IMR-90 (cell line): Measurements from ENCODE around the gene MAN1C1. TPM values are rescaled to one million over a fixed set of nuclear protein-coding genes. Genes with fewer than 3 reads are reported as not detected.

Source experiments
- ATAC-seq: fragments of 200-7000 bp; cut with Tn5 transposase; 2 replicates; pipeline ENCODE4 v1.9.1; 2020; ENCODE audit warnings: low read depth, mild to moderate bottlenecking, moderate library complexity
- BruUV-seq: library from RNA; stranded (reverse); fragments of 400-500 nt; replicated peaks from 2 replicates; lab custom pipeline; 2021; lab: Mats Ljungman, UMichigan
- CTCF ChIA-PET: fragments of 300-600 bp; formaldehyde crosslinking; extraction: SDS; loops from one replicate; lab custom pipeline; 2021; ENCODE audit warnings: antibody characterized with exemption; lab: Yijun Ruan, JAX
- POLR2A ChIA-PET: fragments of 300-600 bp; sonication (Branson Sonifier 250); formaldehyde crosslinking; loops from one replicate; lab custom pipeline; 2022; ENCODE audit warnings: antibody characterized with exemption; ENCODE audit not compliant: unreplicated experiment; lab: Charles Lee
- DNase-seq: peaks from one replicate; pipeline ENCODE4 v3.0.0; 2013
- H2AFZ ChIP-seq: replicated peaks from 2 replicates; pipeline ENCODE3; 2013; ENCODE audit warnings: low read length, mild to moderate bottlenecking; ENCODE audit not compliant: poor library complexity
- H2AK5ac ChIP-seq: 2 replicates; pipeline ENCODE4 v1.6.1; 2013; ENCODE audit warnings: low read depth, low read length, inconsistent platforms
- H2AK9ac ChIP-seq: replicated peaks from 2 replicates; pipeline ENCODE3; 2013; ENCODE audit warnings: mild to moderate bottlenecking, low read depth, low read length, moderate library complexity; ENCODE audit not compliant: poor library complexity
- H2BK120ac ChIP-seq: 2 replicates; pipeline ENCODE4 v1.6.1; 2013; ENCODE audit warnings: low read depth, low read length, inconsistent platforms
- H2BK15ac ChIP-seq: 3 replicates; pipeline ENCODE4 v1.6.1; 2013; ENCODE audit warnings: low read depth, low read length, inconsistent platforms
- H2BK20ac ChIP-seq: 2 replicates; pipeline ENCODE4 v1.6.1; 2013; ENCODE audit warnings: low read depth, mild to moderate bottlenecking, inconsistent platforms, low read length, moderate library complexity
- H2BK5ac ChIP-seq: 2 replicates; pipeline ENCODE4 v1.6.1; 2013; ENCODE audit warnings: mild to moderate bottlenecking, low read depth, low read length, inconsistent platforms; ENCODE audit not compliant: poor library complexity, severe bottlenecking
- H3K14ac ChIP-seq: replicated peaks from 2 replicates; pipeline ENCODE4 v1.6.1; 2013; ENCODE audit warnings: low read depth, low read length, inconsistent platforms
- H3K18ac ChIP-seq: 2 replicates; pipeline ENCODE4 v1.6.1; 2013; ENCODE audit warnings: low read depth, low read length, control low read depth
- H3K23ac ChIP-seq: 2 replicates; pipeline ENCODE4 v1.6.1; 2013; ENCODE audit warnings: low read depth, low read length, inconsistent platforms
- H3K27ac ChIP-seq: 2 replicates; pipeline ENCODE4 v1.5.1; 2013; ENCODE audit warnings: mild to moderate bottlenecking, control low read depth, low read length; ENCODE audit not compliant: insufficient read depth
- H3K27me3 ChIP-seq: 2 replicates; pipeline ENCODE4 v1.6.1; 2013; ENCODE audit warnings: low read length; ENCODE audit not compliant: control insufficient read depth, insufficient read depth
- H3K36me3 ChIP-seq: 2 replicates; pipeline ENCODE4 v1.6.1; 2013; ENCODE audit warnings: low read length, mixed read lengths; ENCODE audit not compliant: control insufficient read depth, insufficient read depth
- H3K4ac ChIP-seq: 2 replicates; pipeline ENCODE4 v1.6.1; 2013; ENCODE audit warnings: low read depth, low read length, inconsistent platforms
- H3K4me1 ChIP-seq: 2 replicates; pipeline ENCODE4 v1.6.1; 2013; ENCODE audit warnings: low read length, mixed read lengths; ENCODE audit not compliant: control insufficient read depth, insufficient read depth
- H3K4me2 ChIP-seq: 2 replicates; pipeline ENCODE4 v1.6.1; 2013; ENCODE audit warnings: low read depth, mild to moderate bottlenecking, control low read depth, low read length, moderate library complexity
- H3K4me3 ChIP-seq: 2 replicates; pipeline ENCODE4 v1.5.1; 2013; ENCODE audit warnings: low read depth, mild to moderate bottlenecking, control low read depth, low read length, moderate library complexity; ENCODE audit not compliant: insufficient read depth
- H3K56ac ChIP-seq: 2 replicates; pipeline ENCODE4 v1.6.1; 2013; ENCODE audit warnings: low read length, inconsistent platforms; ENCODE audit not compliant: insufficient read depth; ENCODE audit errors: extremely low read depth
- H3K79me1 ChIP-seq, 2 experiments: 2 replicates each; pipeline ENCODE4 v1.6.1; 2013; ENCODE audit warnings: low read length in 2 of 2, inconsistent platforms in 1 of 2, low read depth in 1 of 2
- H3K9ac ChIP-seq: 2 replicates; pipeline ENCODE4 v1.6.1; 2013; ENCODE audit warnings: low read depth, low read length, control low read depth
- H3K9me1 ChIP-seq: 2 replicates; pipeline ENCODE4 v1.6.1; 2013; ENCODE audit warnings: low read length, inconsistent platforms; ENCODE audit not compliant: insufficient read depth
- H3K9me3 ChIP-seq: 2 replicates; pipeline ENCODE4 v1.6.1; 2013; ENCODE audit warnings: low read length; ENCODE audit not compliant: control insufficient read depth, insufficient read depth
- H4K20me1 ChIP-seq: 2 replicates; pipeline ENCODE4 v1.6.1; 2013; ENCODE audit warnings: low read length, inconsistent platforms; ENCODE audit not compliant: insufficient read depth
- H4K5ac ChIP-seq: 2 replicates; pipeline ENCODE4 v1.6.1; 2013; ENCODE audit warnings: mild to moderate bottlenecking, low read depth, low read length, control low read depth
- H4K8ac ChIP-seq, 2 experiments: 2 replicates each; pipeline ENCODE4 v1.6.1; 2013; ENCODE audit warnings: low read depth in 2 of 2, low read length in 2 of 2, control low read depth in 1 of 2, inconsistent platforms in 1 of 2
- H4K91ac ChIP-seq: 2 replicates; pipeline ENCODE4 v1.6.1; 2013; ENCODE audit warnings: low read depth, low read length, inconsistent platforms; ENCODE audit not compliant: insufficient read depth
- BHLHE40 ChIP-seq: fragments of 150-350 bp; IDR thresholded peaks from 2 replicates; pipeline ENCODE4 v1.6.1; 2016; ENCODE audit warnings: mild to moderate bottlenecking, low read depth, low read length
- CEBPB ChIP-seq: IDR thresholded peaks from 2 replicates; pipeline ENCODE4 v1.6.1; 2012; ENCODE audit warnings: low read depth, low read length, improper control_type of control experiment
- CHD1 ChIP-seq: IDR thresholded peaks from 2 replicates; pipeline ENCODE4 v1.6.1; 2012; ENCODE audit warnings: low read depth, low read length, improper control_type of control experiment
- CTCF ChIP-seq: conservative IDR thresholded peaks from 2 replicates; pipeline ENCODE4 v1.5.1; 2012; ENCODE audit warnings: mild to moderate bottlenecking, low read depth, low read length, improper control_type of control experiment
- ELK1 ChIP-seq: fragments of 150-350 bp; IDR thresholded peaks from 2 replicates; pipeline ENCODE4 v1.6.1; 2016; ENCODE audit warnings: low read depth, mild to moderate bottlenecking, low read length, moderate library complexity, borderline replicate concordance
- FOS ChIP-seq: fragments of 150-350 bp; IDR thresholded peaks from 2 replicates; pipeline ENCODE4 v1.6.1; 2016; ENCODE audit warnings: low read depth, low read length
- MAFK ChIP-seq: IDR thresholded peaks from 2 replicates; pipeline ENCODE4 v1.6.1; 2012; ENCODE audit warnings: low read depth, low read length, improper control_type of control experiment
- MAZ ChIP-seq: IDR thresholded peaks from 2 replicates; pipeline ENCODE4 v1.6.1; 2012; ENCODE audit warnings: low read depth, mild to moderate bottlenecking, low read length, improper control_type of control experiment, moderate library complexity, borderline replicate concordance
- MXI1 ChIP-seq: IDR thresholded peaks from 2 replicates; pipeline ENCODE4 v1.6.1; 2012; ENCODE audit warnings: low read depth, mild to moderate bottlenecking, low read length, moderate library complexity, borderline replicate concordance
- NFE2L2 ChIP-seq: fragments of 150-350 bp; IDR thresholded peaks from 2 replicates; pipeline ENCODE4 v1.6.1; 2016; ENCODE audit warnings: low read depth, mild to moderate bottlenecking, low read length
- POLR2A ChIP-seq: IDR thresholded peaks from 2 replicates; pipeline ENCODE4 v1.6.1; 2012; ENCODE audit warnings: mild to moderate bottlenecking, low read depth, low read length
- RAD21 ChIP-seq: IDR thresholded peaks from 2 replicates; pipeline ENCODE4 v1.6.1; 2012; ENCODE audit warnings: low read length, improper control_type of control experiment
- RCOR1 ChIP-seq: IDR thresholded peaks from 2 replicates; pipeline ENCODE4 v1.6.1; 2012; ENCODE audit warnings: mild to moderate bottlenecking, low read length, improper control_type of control experiment; ENCODE audit not compliant: insufficient replicate concordance
- RFX5 ChIP-seq: IDR thresholded peaks from 2 replicates; pipeline ENCODE4 v1.8.0; 2012; ENCODE audit warnings: low read depth, mild to moderate bottlenecking, low read length, moderate library complexity
- SMC3 ChIP-seq: fragments of 150-350 bp; IDR thresholded peaks from 2 replicates; pipeline ENCODE4 v1.6.1; 2016; ENCODE audit warnings: low read depth, mild to moderate bottlenecking, antibody characterized with exemption, low read length, moderate library complexity
- USF2 ChIP-seq: fragments of 150-350 bp; IDR thresholded peaks from 2 replicates; pipeline ENCODE4 v1.6.1; 2017; ENCODE audit warnings: mild to moderate bottlenecking, antibody characterized with exemption, low read length, low read depth
- WGBS, 2 experiments: methylation state at CpG; one replicate each; pipeline versions ENCODE4 v1.1.5 to v1.1.7; 2013; ENCODE audit warnings: missing lambda C conversion rate in 2 of 2; ENCODE audit not compliant: insufficient read length in 1 of 2; ENCODE audit errors: extremely low coverage in 2 of 2; 5-methylcytosine and 5-hydroxymethylcytosine counted together
- dilution Hi-C: fragments of 300-500 bp; cut with HindIII; formaldehyde crosslinking; loops from one replicate; pipeline ENCODE4 v1.14.3; 2018; ENCODE audit warnings: low sequenced_read_pairs; ENCODE audit not compliant: unreplicated experiment
- in situ Hi-C: fragments of 300-500 bp; cut with MboI; formaldehyde crosslinking; loops from 3 replicates; pipeline ENCODE4 v1.14.3; 2019; ENCODE audit warnings: low sequenced_read_pairs, inconsistent platforms, mixed read lengths
- intact Hi-C: fragments of 100-400 bp; cut with micrococcal nuclease; formaldehyde crosslinking; loops from 2 replicates; pipeline ENCODE4 v1.10.0; 2022
- polyA plus RNA-seq, 3 experiments: library from polyadenylated mRNA; depleted of rRNA; stranded (reverse); fragments of >200 nt; gene quantifications; 2 replicates each; pipeline ENCODE4 v1.2.3, GENCODE V29; 2012; ENCODE audit warnings: low replicate concordance in 1 of 3
- total RNA-seq: library from RNA; depleted of rRNA; stranded (reverse); fragments of >200 nt; gene quantifications from 2 replicates; pipeline ENCODE4 v1.2.3, GENCODE V29; 2012

MAN1C1 gene
- total and polyA plus RNA-seq, 2 of the 4 experiments (the other 2 are of a cell fraction), result 3.2 to 11.3 TPM

- Histone ChIP-seq H3K4me3 (no peak overlapping the region), H3K9me1 (peaks cover 9% of the 10 kb centered on the region), H3K56ac (no peak overlapping the region), H3K4me2 (no peak overlapping the region), H3K27me3 (no peaks in the 10 kb centered on the region), H2BK20ac (no peak overlapping the region), H2AK9ac (no peak overlapping the region), H2AFZ (no peak overlapping the region), H3K14ac (no peak overlapping the region), H3K18ac (no peak overlapping the region), H3K79me1 (no peaks in the 10 kb centered on the region), H2AK5ac (no peak overlapping the region), H2BK120ac (no peak overlapping the region), H4K91ac (no peak overlapping the region), H2BK15ac (no peak overlapping the region), H2BK5ac (peak overlapping the region; percentile 41), H3K23ac (no peak overlapping the region), H3K36me3 (peaks cover 25% of the 10 kb centered on the region; the same call in 1 of the 2 replicates), H3K9ac (no peak overlapping the region), H4K20me1 (no peaks in the 10 kb centered on the region), H3K9me3 (no peaks in the 10 kb centered on the region), H3K4me1 (no peaks in the 10 kb centered on the region), H4K5ac (no peak overlapping the region), H3K27ac (no peak overlapping the region), H4K8ac (no peak overlapping the region), H3K4ac (no peak overlapping the region)
- TF ChIP-seq USF2 (no peak), MAZ (no peak), RCOR1 (no peak), POLR2A (no peak), CEBPB (no peak), ELK1 (no peak), NFE2L2 (no peak), MAFK (no peak), RFX5 (no peak), CHD1 (no peak), BHLHE40 (no peak), MXI1 (no peak), RAD21 (no peak), FOS (no peak), CTCF (no peak), SMC3 (no peak)
- ATAC-seq (no peak), DNase-seq (no peak)
- intact Hi-C loops (no loop called here), dilution Hi-C loops (no loop called here), in situ Hi-C loops (no loop called here)
- WGBS, 2 experiments, result 84% methylated on average over 7 of the region's 13 CpGs; no CpG with 5 or more reads in 1 of the 2 experiments
- ChIA-PET POLR2A (no interaction called here), CTCF (no interaction called here)
- BruUV-seq, result no TSS peak
Measured at GRCh38 chr1:25766721-25767436, 150.3 kb downstream of the MAN1C1 start.
